ENCODE measurements around the gene SLC5A3.

The SLC5A3 gene

GRCh38 chr21:34073749-34074282, 438 bp downstream of the SLC5A3 start:
- intact Hi-C loops (cut with DNase I; ENCODE audit: low total_unique reads), result loop anchor here (5.0 to 10.0 kb wide), 4 partner anchors 53 to 273 kb away; no protein-coding TSS in a partner anchor
- Histone ChIP-seq H3K4me3 (peak overlapping the region; percentile 77 to 84), H3K9me3 (no peaks in the 10 kb centered on the region), H3K27ac (peak overlapping the region; percentile 79 to 92), H3K36me3 (no peaks in the 10 kb centered on the region), H3K4me1 (peaks cover 0 to 54% (median 14%) of the 10 kb centered on the region in 4 donors), H3K27me3 (no peaks in the 10 kb centered on the region)
- no peak for DNase-seq
- TF ChIP-seq, protein P1, sequence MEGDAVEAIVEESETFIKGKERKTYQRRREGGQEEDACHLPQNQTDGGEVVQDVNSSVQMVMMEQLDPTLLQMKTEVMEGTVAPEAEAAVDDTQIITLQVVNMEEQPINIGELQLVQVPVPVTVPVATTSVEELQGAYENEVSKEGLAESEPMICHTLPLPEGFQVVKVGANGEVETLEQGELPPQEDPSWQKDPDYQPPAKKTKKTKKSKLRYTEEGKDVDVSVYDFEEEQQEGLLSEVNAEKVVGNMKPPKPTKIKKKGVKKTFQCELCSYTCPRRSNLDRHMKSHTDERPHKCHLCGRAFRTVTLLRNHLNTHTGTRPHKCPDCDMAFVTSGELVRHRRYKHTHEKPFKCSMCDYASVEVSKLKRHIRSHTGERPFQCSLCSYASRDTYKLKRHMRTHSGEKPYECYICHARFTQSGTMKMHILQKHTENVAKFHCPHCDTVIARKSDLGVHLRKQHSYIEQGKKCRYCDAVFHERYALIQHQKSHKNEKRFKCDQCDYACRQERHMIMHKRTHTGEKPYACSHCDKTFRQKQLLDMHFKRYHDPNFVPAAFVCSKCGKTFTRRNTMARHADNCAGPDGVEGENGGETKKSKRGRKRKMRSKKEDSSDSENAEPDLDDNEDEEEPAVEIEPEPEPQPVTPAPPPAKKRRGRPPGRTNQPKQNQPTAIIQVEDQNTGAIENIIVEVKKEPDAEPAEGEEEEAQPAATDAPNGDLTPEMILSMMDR (IDR thresholded peaks at IDR 0.05), result no peak

- TF ChIP-seq, protein P1 (IDR thresholded peaks at IDR 0.05), result no peak
- Histone ChIP-seq H3K27ac (peak overlapping the region; percentile 67 to 92), H3K36me3 (no peaks in the 10 kb centered on the region), H3K9me3 (no peaks in the 10 kb centered on the region), H3K4me1 (peaks cover 0 to 61% (median 14%) of the 10 kb centered on the region in 4 donors), H3K27me3 (no peaks in the 10 kb centered on the region), H3K4me3 (peak overlapping the region; percentile 77 to 84)
- intact Hi-C loops (cut with DNase I; ENCODE audit: low total_unique reads), result loop anchor here (5.0 to 10.0 kb wide), 4 partner anchors 53 to 273 kb away; no protein-coding TSS in a partner anchor
- no peak for DNase-seq
These were observed 1.1 kb downstream of the SLC5A3 start for GRCh38 chr21:34074283-34075090.

DNA sequence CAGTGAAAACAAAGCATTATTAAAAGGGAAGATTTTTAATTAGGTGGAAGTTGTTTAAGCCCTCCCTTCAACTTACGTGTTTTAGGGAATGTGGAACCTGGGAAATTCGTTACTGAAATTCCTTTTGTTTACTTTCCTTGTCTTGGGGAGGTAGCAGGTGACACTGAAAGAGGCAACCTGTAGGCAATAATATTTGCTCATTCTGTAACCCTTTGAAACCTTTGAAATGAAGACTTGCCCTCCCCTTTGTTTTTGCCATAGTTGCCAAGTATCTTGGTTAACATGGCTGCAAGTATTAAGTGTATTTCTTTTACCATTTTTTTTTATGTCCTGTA, 1.7 kb downstream of the SLC5A3 start:
- TF ChIP-seq, protein P1 (IDR thresholded peaks at IDR 0.05), result no peak
- H3K4me3 ChIP-seq, result peak overlapping the region; percentile 77 to 84
- no peaks in the 10 kb centered on the region for H3K27me3 ChIP-seq
- H3K9me3 ChIP-seq, result no peaks in the 10 kb centered on the region
- no peak for DNase-seq
- intact Hi-C loops (cut with DNase I; ENCODE audit: low total_unique reads), result loop anchor here (10.0 kb wide), 1 partner anchor 130 kb away; no protein-coding TSS in a partner anchor
- peak overlapping the region; percentile 67 to 92 for H3K27ac ChIP-seq
- no peaks in the 10 kb centered on the region for H3K36me3 ChIP-seq
- peaks cover 0 to 67% (median 16%) of the 10 kb centered on the region in 4 donors for H3K4me1 ChIP-seq

GRCh38 chr21:34075760-34076660, 2.6 kb downstream of the SLC5A3 start:
- Histone ChIP-seq H3K27me3 (no peaks in the 10 kb centered on the region), H3K4me3 (peak overlapping the region; percentile 77 to 84), H3K27ac (peak overlapping the region; percentile 67 to 92), H3K4me1 (peaks cover 0 to 76% (median 19%) of the 10 kb centered on the region in 4 donors), H3K9me3 (no peaks in the 10 kb centered on the region), H3K36me3 (no peaks in the 10 kb centered on the region)
- intact Hi-C loops (cut with DNase I; ENCODE audit: low total_unique reads), result loop anchor here (10.0 kb wide), 1 partner anchor 131 kb away; no protein-coding TSS in a partner anchor
- DNase-seq, result no peak
- TF ChIP-seq, protein P1 (IDR thresholded peaks at IDR 0.05), result no peak

DNA sequence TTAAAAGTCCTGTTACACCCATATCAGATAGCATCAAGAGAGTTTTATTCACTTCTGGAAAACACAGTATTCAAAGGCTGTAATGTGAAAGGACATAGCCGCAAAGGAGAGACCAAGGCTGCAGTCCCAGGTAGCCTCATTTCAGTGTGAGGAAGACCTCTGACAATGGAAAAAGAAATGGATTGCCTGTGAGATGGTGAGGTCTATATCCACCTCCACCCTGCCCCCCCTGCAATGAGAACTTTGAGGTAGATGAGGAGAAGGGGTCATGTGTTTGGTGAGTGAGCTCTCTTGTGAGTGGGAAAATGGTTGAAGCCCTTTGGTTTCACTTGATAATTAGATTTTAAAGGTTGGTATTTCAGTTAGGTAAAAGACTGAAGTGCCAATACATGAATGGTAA, 3.5 kb downstream of the SLC5A3 start:
- Histone ChIP-seq H3K36me3 (no peaks in the 10 kb centered on the region), H3K27me3 (no peaks in the 10 kb centered on the region), H3K9me3 (no peaks in the 10 kb centered on the region), H3K4me1 (peaks cover 0 to 79% (median 19%) of the 10 kb centered on the region in 4 donors), H3K27ac (peak overlapping the region; percentile 9 to 67), H3K4me3 (peak overlapping the region; percentile 77 to 84)
- intact Hi-C loops (cut with DNase I; ENCODE audit: low total_unique reads), result loop anchor here (10.0 kb wide), 1 partner anchor 132 kb away; no protein-coding TSS in a partner anchor
- TF ChIP-seq, protein P1 (IDR thresholded peaks at IDR 0.05), result no peak
- no peak for DNase-seq
